Testis (tissue), 3 donors: ENCODE data around the gene SIGLECL1. TPM values are rescaled to one million over a fixed set of nuclear protein-coding genes. Genes with fewer than 3 reads are reported as not detected.

Experiments
- DNase-seq: peaks from one replicate; pipeline ENCODE4 v3.0.0-alpha.2; 2019
- H3K27ac ChIP-seq, 2 donors: fragments of 200-600 bp; sonication (generic); one replicate each; pipeline ENCODE4 v1.5.1; 2019
- H3K27me3 ChIP-seq: fragments of 200-600 bp; sonication (generic); one replicate; pipeline ENCODE4 v1.5.1; 2019
- H3K36me3 ChIP-seq: fragments of 200-600 bp; sonication (generic); one replicate; pipeline ENCODE4 v1.5.1; 2017; ENCODE audit warnings: low read depth; ENCODE audit errors: missing control alignments
- H3K4me1 ChIP-seq: fragments of 200-600 bp; sonication (generic); one replicate; pipeline ENCODE4 v1.5.1; 2019
- H3K4me3 ChIP-seq, 2 donors: fragments of 200-600 bp; sonication (generic); one replicate each; pipeline ENCODE4 v1.5.1; 2017 to 2019
- H3K9me3 ChIP-seq: fragments of 200-600 bp; sonication (generic); one replicate; pipeline ENCODE4 v1.5.1; 2017
- POLR2A ChIP-seq: fragments of 450-650 bp; IDR thresholded peaks from one replicate; pipeline ENCODE4 v1.6.1; 2017; ENCODE audit warnings: antibody characterized with exemption, mild to moderate bottlenecking, moderate library complexity
- WGBS, 2 donors: methylation state at CpG; one replicate each; pipeline ENCODE4 v1.1.5; 2018; 5-methylcytosine and 5-hydroxymethylcytosine counted together
- intact Hi-C: fragments of 100-400 bp; cut with DNase I; formaldehyde crosslinking; loops from one replicate; pipeline ENCODE4 v1.15.1; 2023; ENCODE audit warnings: low total_unique reads
- polyA plus RNA-seq: library from polyadenylated mRNA; stranded (reverse); fragments of 350-450 nt; fragmentation: Illumina TruSeq; extraction: RNeasy Lipid Tissue Mini Kit (QIAGEN cat#74804); gene quantifications from one replicate; pipeline ENCODE4 v1.2.3, GENCODE V29; 2014; ENCODE audit warnings: low read depth, low replicate concordance; ENCODE audit not compliant: insufficient read depth
- total RNA-seq, 2 donors: library from RNA; depleted of rRNA; stranded (reverse); fragments of >200 nt; gene quantifications; one replicate each; pipeline ENCODE4 v1.2.3, GENCODE V29; 2016
- TF ChIP-seq, protein P1 (sequence below), 3 experiments: fragments of 450-650 bp in 2 of 3; fragments of 200-600 bp in 1 of 3; sonication (generic) in 1 of 3; IDR thresholded peaks; one replicate each; pipeline ENCODE4 v1.5.1; 2016 to 2019; ENCODE audit warnings: antibody characterized with exemption in 3 of 3, mild to moderate bottlenecking in 2 of 3, moderate library complexity in 1 of 3

SIGLECL1 gene
- total and polyA plus RNA-seq, 3 donors from 2014 or later = 18.7 to 103 (median 23.8) TPM

DNA sequence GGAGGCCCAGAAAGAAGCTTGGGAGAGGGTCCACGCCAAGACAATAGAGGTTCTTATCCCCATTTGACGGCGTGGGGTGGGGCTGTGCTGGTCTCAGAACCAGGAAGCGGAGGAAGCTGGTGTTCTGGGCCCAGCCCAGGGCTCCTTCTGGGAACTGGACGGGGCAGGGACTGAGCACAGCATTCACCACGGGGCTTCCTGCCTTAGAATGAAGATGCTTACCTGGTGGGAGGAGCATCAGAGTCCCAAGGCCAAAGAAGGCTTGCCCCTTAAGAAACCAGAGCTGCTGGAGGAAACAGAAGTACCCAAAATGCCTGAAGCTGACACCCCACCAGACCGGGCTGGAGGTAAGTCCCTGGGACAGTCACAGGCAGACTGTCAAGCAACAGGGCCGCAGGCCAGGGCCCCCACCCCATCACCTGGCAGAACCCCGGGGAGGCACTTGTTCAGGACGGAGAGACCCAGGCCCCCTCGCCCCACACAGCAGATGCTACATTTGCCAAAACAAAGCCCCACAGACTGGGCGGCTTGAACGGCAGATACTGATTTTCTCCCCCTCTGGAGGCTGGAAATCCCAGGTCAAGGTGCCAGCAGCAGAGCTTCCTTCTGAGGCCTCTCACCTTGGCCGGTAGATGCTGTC lies 42.8 kb downstream of the SIGLECL1 start:
- WGBS, 2 donors = 64 to 81% methylated on average over 5 to 14 of the region's 14 CpGs
- TF ChIP-seq POLR2A = no peak
- TF ChIP-seq, protein P1, sequence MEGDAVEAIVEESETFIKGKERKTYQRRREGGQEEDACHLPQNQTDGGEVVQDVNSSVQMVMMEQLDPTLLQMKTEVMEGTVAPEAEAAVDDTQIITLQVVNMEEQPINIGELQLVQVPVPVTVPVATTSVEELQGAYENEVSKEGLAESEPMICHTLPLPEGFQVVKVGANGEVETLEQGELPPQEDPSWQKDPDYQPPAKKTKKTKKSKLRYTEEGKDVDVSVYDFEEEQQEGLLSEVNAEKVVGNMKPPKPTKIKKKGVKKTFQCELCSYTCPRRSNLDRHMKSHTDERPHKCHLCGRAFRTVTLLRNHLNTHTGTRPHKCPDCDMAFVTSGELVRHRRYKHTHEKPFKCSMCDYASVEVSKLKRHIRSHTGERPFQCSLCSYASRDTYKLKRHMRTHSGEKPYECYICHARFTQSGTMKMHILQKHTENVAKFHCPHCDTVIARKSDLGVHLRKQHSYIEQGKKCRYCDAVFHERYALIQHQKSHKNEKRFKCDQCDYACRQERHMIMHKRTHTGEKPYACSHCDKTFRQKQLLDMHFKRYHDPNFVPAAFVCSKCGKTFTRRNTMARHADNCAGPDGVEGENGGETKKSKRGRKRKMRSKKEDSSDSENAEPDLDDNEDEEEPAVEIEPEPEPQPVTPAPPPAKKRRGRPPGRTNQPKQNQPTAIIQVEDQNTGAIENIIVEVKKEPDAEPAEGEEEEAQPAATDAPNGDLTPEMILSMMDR (IDR thresholded peaks at IDR 0.05) = no peak
- no peak overlapping the region for H3K27ac ChIP-seq
- no peaks in the 10 kb centered on the region for H3K27me3 ChIP-seq
- no peak for DNase-seq
- intact Hi-C loops = no loop called here
- H3K4me3 ChIP-seq = no peak overlapping the region
- no peaks in the 10 kb centered on the region for H3K36me3 ChIP-seq
- H3K9me3 ChIP-seq = no peaks in the 10 kb centered on the region
- H3K4me1 ChIP-seq = no peaks in the 10 kb centered on the region

DNA sequence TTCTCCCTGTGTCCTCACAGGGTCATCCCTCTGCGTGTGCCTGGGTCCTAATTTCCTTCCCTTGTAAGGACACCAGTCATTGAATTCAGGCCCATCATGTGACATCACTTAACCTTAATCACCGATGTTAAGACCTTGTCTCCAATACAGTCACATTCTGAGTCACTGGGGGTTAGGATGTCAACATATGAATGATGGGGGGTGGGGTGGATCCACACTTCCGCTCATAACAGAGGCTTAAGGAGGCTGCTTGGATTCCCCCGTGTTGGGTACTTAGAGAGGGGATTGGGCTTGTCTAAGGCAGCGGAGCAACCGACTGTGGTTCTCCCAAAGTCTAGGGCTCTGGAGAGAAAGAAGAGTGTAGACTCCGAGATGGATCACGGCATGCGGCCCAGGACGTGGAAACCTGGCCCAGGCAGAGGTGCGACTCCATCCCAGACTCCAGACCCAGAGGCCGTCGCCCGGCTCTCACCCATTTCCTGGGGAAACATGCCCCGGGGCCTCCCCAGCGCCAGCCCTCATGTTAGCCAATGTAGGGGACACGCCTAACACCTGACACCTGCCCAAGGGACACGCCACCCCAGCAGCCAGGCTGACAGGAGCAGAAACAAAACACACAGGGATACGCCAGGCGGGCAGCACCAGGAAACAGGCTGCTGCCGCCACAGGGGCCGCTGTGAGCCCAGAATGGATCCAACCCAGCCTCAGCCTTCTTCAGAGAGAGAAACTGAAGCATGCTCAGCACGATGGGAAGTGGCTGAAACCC lies 43.5 kb downstream of the SIGLECL1 start:
- TF ChIP-seq POLR2A = no peak
- TF ChIP-seq, protein P1 (IDR thresholded peaks at IDR 0.05) = no peak
- Histone ChIP-seq H3K4me3 (no peak overlapping the region), H3K9me3 (no peaks in the 10 kb centered on the region), H3K4me1 (no peaks in the 10 kb centered on the region), H3K27ac (no peak overlapping the region), H3K27me3 (no peaks in the 10 kb centered on the region), H3K36me3 (no peaks in the 10 kb centered on the region)
- 83 to 85% methylated on average over 15 to 23 of the region's 23 CpGs for WGBS, 2 donors
- DNase-seq = no peak
- intact Hi-C loops = no loop called here

- no peak overlapping the region for H3K27ac ChIP-seq
- no peaks in the 10 kb centered on the region for H3K4me1 ChIP-seq
- no peaks in the 10 kb centered on the region for H3K27me3 ChIP-seq
- no peaks in the 10 kb centered on the region for H3K36me3 ChIP-seq
- no peaks in the 10 kb centered on the region for H3K9me3 ChIP-seq
- H3K4me3 ChIP-seq = no peak overlapping the region
- no peak for DNase-seq
- intact Hi-C loops = no loop called here
- WGBS, 2 donors = 72 to 73% methylated on average over 6 to 12 of the region's 12 CpGs
- TF ChIP-seq POLR2A = no peak
- TF ChIP-seq, protein P1 (IDR thresholded peaks at IDR 0.05) = no peak
Observed at GRCh38 chr19:51294977-51295375, 44.1 kb downstream of the SIGLECL1 start.

DNA sequence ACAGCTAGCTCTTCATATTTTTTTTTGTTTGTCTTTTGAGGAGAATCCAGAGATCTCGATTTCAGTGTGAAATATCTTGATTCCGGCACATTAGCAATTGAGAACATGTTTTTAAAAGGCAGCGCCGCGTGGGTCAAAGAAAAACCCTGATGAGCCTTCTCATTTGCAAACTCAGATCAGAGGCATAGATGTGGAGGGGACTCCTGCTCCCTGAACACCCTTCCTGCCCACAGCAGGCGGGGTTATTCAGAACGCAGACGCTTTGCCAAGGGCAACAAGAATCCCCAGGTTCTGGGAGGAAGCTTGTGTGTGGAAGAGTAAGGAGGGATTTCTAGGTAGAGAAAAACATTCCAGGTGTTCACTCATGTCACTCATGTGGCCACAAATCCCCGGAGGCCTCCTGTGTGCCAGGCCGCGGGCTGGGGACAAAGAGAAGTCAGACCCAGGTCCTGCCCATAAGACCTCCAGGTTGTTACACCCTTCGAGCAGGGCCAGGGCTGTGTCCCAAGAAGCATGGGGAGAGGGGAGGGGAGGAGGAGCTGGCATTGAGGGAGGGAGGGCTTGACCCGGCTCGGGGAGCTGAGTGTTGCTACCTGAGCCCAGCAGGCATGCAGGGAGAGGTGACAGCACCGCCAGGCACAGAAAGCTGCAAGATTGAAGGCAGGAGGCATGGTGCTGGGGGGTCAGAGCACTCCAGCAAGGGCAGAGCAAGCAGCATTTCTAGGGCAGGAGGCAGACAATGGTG lies 44.7 kb downstream of the SIGLECL1 start:
- H3K9me3 ChIP-seq = no peaks in the 10 kb centered on the region
- no peak for DNase-seq
- H3K4me1 ChIP-seq = no peaks in the 10 kb centered on the region
- WGBS, 2 donors = 55% methylated on average over 15 of the region's 15 CpGs
- H3K36me3 ChIP-seq = no peaks in the 10 kb centered on the region
- H3K27me3 ChIP-seq = no peaks in the 10 kb centered on the region
- no peak overlapping the region for H3K4me3 ChIP-seq
- intact Hi-C loops = no loop called here
- TF ChIP-seq POLR2A = no peak
- TF ChIP-seq, protein P1 (IDR thresholded peaks at IDR 0.05) = no peak
- H3K27ac ChIP-seq = no peak overlapping the region
